Measurements from ENCODE around the gene SLC43A3. TPM values are rescaled to one million over a fixed set of nuclear protein-coding genes. Genes with fewer than 3 reads are reported as not detected.

The SLC43A3 gene
- total and polyA plus RNA-seq, 9 donors, result 17.0 to 69.3 (median 36.3) TPM

DNA sequence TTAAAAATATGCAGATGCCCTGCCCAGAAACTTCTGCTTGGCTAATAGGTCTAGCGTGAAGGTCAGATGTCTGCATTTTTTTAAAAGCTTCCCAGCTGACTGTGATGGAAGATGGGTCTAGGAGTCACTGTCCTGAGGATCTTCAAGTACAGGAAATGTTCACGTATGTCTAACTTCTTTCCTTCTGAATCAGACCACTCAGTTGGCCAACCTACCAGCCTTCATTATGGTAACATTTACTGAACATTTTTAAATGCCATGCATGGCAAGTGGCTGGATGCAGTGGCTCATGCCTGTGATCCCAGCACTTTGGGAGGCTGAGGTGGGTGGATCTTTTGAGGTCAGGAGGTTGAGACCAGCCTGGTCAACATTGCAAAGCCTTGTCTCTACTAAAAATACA is 35.4 kb downstream of the SLC43A3 start:
- 48 to 83% (median 51%) methylated on average over 2 of the region's 2 CpGs for WGBS, 3 donors
- Histone ChIP-seq H3K4me1 (ENCODE audit: insufficient read depth) (no peaks in the 10 kb centered on the region), H3K4me3 (no peak overlapping the region), H3K36me3 (no peaks in the 10 kb centered on the region), H3K27me3 (no peaks in the 10 kb centered on the region), H3K9me3 (no peaks in the 10 kb centered on the region), H3K27ac (no peak overlapping the region)
- TF ChIP-seq EP300 (IDR thresholded peaks at IDR 0.05) (no peak), POLR2A (IDR thresholded peaks at IDR 0.05) (no peak)
- TF ChIP-seq, protein P1, sequence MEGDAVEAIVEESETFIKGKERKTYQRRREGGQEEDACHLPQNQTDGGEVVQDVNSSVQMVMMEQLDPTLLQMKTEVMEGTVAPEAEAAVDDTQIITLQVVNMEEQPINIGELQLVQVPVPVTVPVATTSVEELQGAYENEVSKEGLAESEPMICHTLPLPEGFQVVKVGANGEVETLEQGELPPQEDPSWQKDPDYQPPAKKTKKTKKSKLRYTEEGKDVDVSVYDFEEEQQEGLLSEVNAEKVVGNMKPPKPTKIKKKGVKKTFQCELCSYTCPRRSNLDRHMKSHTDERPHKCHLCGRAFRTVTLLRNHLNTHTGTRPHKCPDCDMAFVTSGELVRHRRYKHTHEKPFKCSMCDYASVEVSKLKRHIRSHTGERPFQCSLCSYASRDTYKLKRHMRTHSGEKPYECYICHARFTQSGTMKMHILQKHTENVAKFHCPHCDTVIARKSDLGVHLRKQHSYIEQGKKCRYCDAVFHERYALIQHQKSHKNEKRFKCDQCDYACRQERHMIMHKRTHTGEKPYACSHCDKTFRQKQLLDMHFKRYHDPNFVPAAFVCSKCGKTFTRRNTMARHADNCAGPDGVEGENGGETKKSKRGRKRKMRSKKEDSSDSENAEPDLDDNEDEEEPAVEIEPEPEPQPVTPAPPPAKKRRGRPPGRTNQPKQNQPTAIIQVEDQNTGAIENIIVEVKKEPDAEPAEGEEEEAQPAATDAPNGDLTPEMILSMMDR (IDR thresholded peaks at IDR 0.05), result no peak
- intact Hi-C loops (cut with DNase I), result no loop called here
- DNase-seq, result no peak

DNA sequence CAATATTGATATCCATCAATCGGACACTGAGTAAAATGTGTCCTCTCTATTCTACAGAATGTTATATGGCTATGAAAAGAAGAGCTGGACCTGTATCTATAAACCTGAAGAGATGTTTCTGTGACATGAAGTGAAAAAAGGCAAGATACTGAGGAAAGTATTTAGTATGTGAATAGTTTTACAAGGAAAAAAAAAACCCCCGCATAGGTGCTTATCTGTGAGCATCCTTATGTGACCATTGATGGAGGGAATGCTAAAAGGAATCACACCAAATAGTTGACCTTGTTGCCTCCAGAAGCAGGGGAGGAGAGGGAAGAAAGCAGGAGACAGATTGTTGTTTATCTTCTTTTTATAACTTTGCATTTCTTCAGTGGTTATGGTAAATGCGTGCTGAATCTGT is 35.8 kb downstream of the SLC43A3 start:
- TF ChIP-seq EP300 (IDR thresholded peaks at IDR 0.05), result no peak
- TF ChIP-seq, protein P1 (IDR thresholded peaks at IDR 0.05), result no peak
- no peak for TF ChIP-seq POLR2A (IDR thresholded peaks at IDR 0.05)
- 69 to 78% (median 73%) methylated on average over 3 of the region's 3 CpGs for WGBS, 3 donors
- Histone ChIP-seq H3K27me3 (no peaks in the 10 kb centered on the region), H3K27ac (no peak overlapping the region), H3K36me3 (no peaks in the 10 kb centered on the region), H3K9me3 (no peaks in the 10 kb centered on the region), H3K4me3 (no peak overlapping the region), H3K4me1 (ENCODE audit: insufficient read depth) (no peaks in the 10 kb centered on the region)
- intact Hi-C loops (cut with DNase I), result no loop called here
- DNase-seq, result no peak

DNA sequence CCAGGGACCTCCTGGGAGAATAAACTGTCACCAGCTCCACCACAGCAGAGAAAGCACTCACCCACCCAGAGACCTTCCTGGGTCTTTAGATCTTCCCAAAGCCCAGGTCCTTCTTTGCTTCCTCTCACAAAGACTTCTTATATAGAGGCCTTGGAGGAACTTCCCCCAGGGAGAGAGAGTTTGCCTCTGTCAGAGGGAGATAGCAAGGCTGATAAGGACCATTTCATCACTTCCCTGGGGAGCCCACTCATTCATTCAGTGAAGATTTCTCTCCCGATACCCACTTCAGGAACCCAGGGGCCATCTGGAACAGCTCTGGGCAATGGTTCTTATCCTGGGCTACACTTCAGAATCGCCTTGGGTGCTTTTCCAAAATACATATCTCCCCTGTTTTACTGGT is 36.4 kb downstream of the SLC43A3 start, which contains the start of gene PRG2:
Gene PRG2 (minus strand): TSS at position 116 of the 400 bp plus-strand sequence. CDS start 706 bp downstream, outside the sequence.
- Histone ChIP-seq H3K4me1 (ENCODE audit: insufficient read depth) (no peaks in the 10 kb centered on the region), H3K27me3 (no peaks in the 10 kb centered on the region), H3K36me3 (no peaks in the 10 kb centered on the region), H3K4me3 (no peak within 1 kb of the TSS), H3K27ac (no peak within 1 kb of the TSS), H3K9me3 (no peaks in the 10 kb centered on the region)
- intact Hi-C loops (cut with DNase I), result no loop called here
- no peak for DNase-seq
- 64 to 84% (median 65%) methylated on average over 2 of the region's 2 CpGs for WGBS, 3 donors
- TF ChIP-seq POLR2A (IDR thresholded peaks at IDR 0.05), result no peak
- TF ChIP-seq, protein P1 (IDR thresholded peaks at IDR 0.05), result no peak
- TF ChIP-seq EP300 (IDR thresholded peaks at IDR 0.05), result no peak

DNA sequence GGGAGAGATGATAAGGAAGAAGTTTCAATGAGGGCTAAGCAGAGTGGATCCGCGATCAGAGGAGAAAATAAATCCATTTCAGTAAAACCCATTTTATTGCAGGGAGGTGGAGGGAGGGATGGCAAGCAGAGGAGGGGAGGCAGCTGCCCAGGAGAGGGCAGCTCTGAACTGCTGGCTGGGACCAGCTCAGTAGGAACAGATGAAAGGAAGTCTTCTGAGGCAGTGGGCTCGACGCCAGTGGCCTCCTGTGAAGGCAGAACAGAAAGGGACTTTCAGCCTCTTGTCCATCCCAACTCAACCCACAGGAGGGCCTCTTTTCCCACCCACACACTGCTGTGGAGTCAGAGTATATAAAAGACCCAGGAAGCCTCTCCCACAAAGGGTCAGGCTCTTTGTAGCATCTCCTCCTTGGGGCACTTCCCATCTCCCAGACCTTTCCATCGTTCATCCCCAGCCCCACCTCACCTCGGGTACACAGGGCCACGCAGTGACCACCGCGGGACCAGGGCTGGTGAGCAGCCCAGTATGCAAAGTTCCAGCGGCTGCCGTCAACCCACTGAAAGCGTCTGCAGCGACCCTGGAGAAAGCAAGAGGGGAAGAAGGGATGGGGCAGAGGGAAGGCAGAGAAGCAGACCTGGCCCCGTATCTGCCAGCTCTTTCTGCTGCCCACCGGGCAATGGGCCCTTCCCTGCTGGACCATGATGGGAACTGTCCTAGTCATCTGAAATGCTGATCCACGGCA is 39.5 kb downstream of the SLC43A3 start:
- Histone ChIP-seq H3K36me3 (no peaks in the 10 kb centered on the region), H3K9me3 (no peaks in the 10 kb centered on the region), H3K4me1 (ENCODE audit: insufficient read depth) (no peaks in the 10 kb centered on the region), H3K27me3 (no peaks in the 10 kb centered on the region), H3K27ac (no peak overlapping the region), H3K4me3 (no peak overlapping the region)
- 73 to 81% (median 74%) methylated on average over 16 of the region's 16 CpGs for WGBS, 3 donors
- no peak for DNase-seq
- intact Hi-C loops (cut with DNase I), result no loop called here
- TF ChIP-seq EP300 (IDR thresholded peaks at IDR 0.05), result no peak
- TF ChIP-seq POLR2A (IDR thresholded peaks at IDR 0.05), result no peak
- TF ChIP-seq, protein P1 (IDR thresholded peaks at IDR 0.05), result no peak

Data from ovary (tissue), 9 donors.